Ecto neural progenitor cell (in vitro differentiated cells): ENCODE data around the gene SLC19A1.

Source experiments
- DNase-seq: peaks from one replicate; pipeline ENCODE4 v3.0.0-alpha.2; 2018; ENCODE audit warnings: low spot score

SLC19A1 gene

GRCh38 chr21:45453308-45453950, 88.8 kb downstream of the SLC19A1 start:
- DNase-seq: no peak

- DNase-seq: no peak
Observed at GRCh38 chr21:45452696-45453307, 89.4 kb downstream of the SLC19A1 start.

- DNase-seq: no peak
Observed at GRCh38 chr21:45451771-45452182, 90.5 kb downstream of the SLC19A1 start.

- no peak for DNase-seq
Observed at GRCh38 chr21:45451091-45451740, 91.0 kb downstream of the SLC19A1 start.

- no peak for DNase-seq
Observed at GRCh38 chr21:45450423-45451090, 91.7 kb downstream of the SLC19A1 start.

GRCh38 chr21:45449658-45450422, 92.4 kb downstream of the SLC19A1 start:
- DNase-seq: no peak

GRCh38 chr21:45448810-45449657, 93.2 kb downstream of the SLC19A1 start:
- DNase-seq: no peak

- no peak for DNase-seq
Observed at GRCh38 chr21:45448283-45448809, 93.9 kb downstream of the SLC19A1 start.
